Prostate gland (tissue), 2 donors: ENCODE data around the gene CFAP97D2.

Experiments used
- POLR2AphosphoS5 ChIP-seq: sonication (generic); formaldehyde crosslinking; IDR thresholded peaks from one replicate; pipeline ENCODE4 v1.6.1; 2017; ENCODE audit warnings: antibody characterized with exemption
- TF ChIP-seq, protein P1 (sequence below), 4 experiments: fragments of 200-600 bp in 2 of 4; fragments of 450-650 bp in 2 of 4; sonication (generic) in 2 of 4; IDR thresholded peaks; 1 replicate in 3 of 4; 2 replicates in 1 of 4; pipeline ENCODE4 v1.5.1; 2016 to 2019; ENCODE audit warnings: antibody characterized with exemption in 4 of 4, mild to moderate bottlenecking in 2 of 4, moderate library complexity in 2 of 4

DNA sequence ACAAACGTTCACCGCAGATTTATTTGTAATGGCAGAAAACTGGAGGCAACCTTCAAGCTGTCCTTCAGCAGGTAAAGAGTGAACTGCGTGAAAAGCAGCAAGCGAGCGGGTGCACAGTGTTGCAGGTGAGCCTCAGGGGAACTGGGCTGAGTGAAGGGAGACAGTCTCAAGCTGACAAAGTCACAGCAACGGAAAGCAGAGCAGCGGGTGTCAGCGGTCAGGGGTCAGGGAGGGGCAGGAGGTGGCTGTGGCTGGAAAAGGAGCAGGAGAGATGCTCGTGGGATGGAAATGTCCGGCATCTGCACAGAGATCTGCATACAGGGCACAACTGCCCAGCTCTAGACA, 38.2 kb upstream of the CFAP97D2 start:
- TF ChIP-seq, protein P1, sequence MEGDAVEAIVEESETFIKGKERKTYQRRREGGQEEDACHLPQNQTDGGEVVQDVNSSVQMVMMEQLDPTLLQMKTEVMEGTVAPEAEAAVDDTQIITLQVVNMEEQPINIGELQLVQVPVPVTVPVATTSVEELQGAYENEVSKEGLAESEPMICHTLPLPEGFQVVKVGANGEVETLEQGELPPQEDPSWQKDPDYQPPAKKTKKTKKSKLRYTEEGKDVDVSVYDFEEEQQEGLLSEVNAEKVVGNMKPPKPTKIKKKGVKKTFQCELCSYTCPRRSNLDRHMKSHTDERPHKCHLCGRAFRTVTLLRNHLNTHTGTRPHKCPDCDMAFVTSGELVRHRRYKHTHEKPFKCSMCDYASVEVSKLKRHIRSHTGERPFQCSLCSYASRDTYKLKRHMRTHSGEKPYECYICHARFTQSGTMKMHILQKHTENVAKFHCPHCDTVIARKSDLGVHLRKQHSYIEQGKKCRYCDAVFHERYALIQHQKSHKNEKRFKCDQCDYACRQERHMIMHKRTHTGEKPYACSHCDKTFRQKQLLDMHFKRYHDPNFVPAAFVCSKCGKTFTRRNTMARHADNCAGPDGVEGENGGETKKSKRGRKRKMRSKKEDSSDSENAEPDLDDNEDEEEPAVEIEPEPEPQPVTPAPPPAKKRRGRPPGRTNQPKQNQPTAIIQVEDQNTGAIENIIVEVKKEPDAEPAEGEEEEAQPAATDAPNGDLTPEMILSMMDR (IDR thresholded peaks at IDR 0.05) = no peak
- TF ChIP-seq POLR2AphosphoS5 = no peak
